Osteoblast (primary cell): ENCODE results near the gene OR4N2. TPM values are rescaled to one million over a fixed set of nuclear protein-coding genes. Genes with fewer than 3 reads are reported as not detected.
"Not testable (repeated sequence)": the region's sequence is repeated elsewhere in the genome, so short reads cannot be mapped to it uniquely, and the experiment has no call there.

Experiments used
- DNase-seq: peaks from one replicate; pipeline ENCODE4 v3.0.0; 2011; ENCODE audit warnings: low spot score, mixed read lengths; ENCODE audit not compliant: insufficient read length; ENCODE audit errors: missing footprints
- H2AFZ ChIP-seq: 2 replicates; pipeline ENCODE4 v1.6.0; 2011; ENCODE audit warnings: mild to moderate bottlenecking, low read length
- H3K27ac ChIP-seq: 2 replicates; pipeline ENCODE4 v1.5.1; 2011; ENCODE audit warnings: mild to moderate bottlenecking, low read depth, low read length, moderate library complexity
- H3K27me3 ChIP-seq: 2 replicates; pipeline ENCODE4 v1.6.0; 2012; ENCODE audit warnings: mild to moderate bottlenecking, control low read depth, inconsistent platforms, low read length, moderate library complexity; ENCODE audit not compliant: insufficient read depth
- H3K36me3 ChIP-seq: 2 replicates; pipeline ENCODE4 v1.5.1; 2011; ENCODE audit warnings: mild to moderate bottlenecking, low read length, control low read depth, moderate library complexity; ENCODE audit not compliant: insufficient read depth
- H3K4me1 ChIP-seq: 2 replicates; pipeline ENCODE4 v1.5.1; 2011; ENCODE audit warnings: mild to moderate bottlenecking, low read length, control low read depth, moderate library complexity; ENCODE audit not compliant: insufficient read depth
- H3K4me2 ChIP-seq: 2 replicates; pipeline ENCODE4 v1.6.0; 2011; ENCODE audit warnings: mild to moderate bottlenecking, low read length; ENCODE audit not compliant: insufficient read depth
- H3K4me3 ChIP-seq: fragments of 200-600 bp; sonication (generic); 3 replicates; pipeline ENCODE4 v1.5.1; 2012; ENCODE audit warnings: mild to moderate bottlenecking, low read length, inconsistent platforms; ENCODE audit not compliant: insufficient read depth
- H3K79me2 ChIP-seq: 2 replicates; pipeline ENCODE4 v1.6.0; 2012; ENCODE audit warnings: mild to moderate bottlenecking, low read length, control low read depth, inconsistent platforms; ENCODE audit not compliant: insufficient read depth
- H3K9me3 ChIP-seq: 2 replicates; pipeline ENCODE4 v1.5.1; 2011; ENCODE audit warnings: low read depth, low read length, control low read depth
- H4K20me1 ChIP-seq: 2 replicates; pipeline ENCODE4 v1.6.0; 2012; ENCODE audit warnings: mild to moderate bottlenecking, low read length, control low read depth; ENCODE audit not compliant: insufficient read depth
- total RNA-seq: library from RNA; depleted of rRNA; stranded (reverse); fragments of >200 nt; gene quantifications from 2 replicates; pipeline ENCODE4 v1.2.3, GENCODE V29; 2012
- TF ChIP-seq, protein P1 (sequence below): IDR thresholded peaks from 2 replicates; pipeline ENCODE4 v1.5.1; 2011; ENCODE audit warnings: mild to moderate bottlenecking, low read depth, low read length, moderate library complexity; ENCODE audit errors: extremely low read depth

Gene OR4N2
- total RNA-seq, 1 donor: under 0.01 TPM

DNA sequence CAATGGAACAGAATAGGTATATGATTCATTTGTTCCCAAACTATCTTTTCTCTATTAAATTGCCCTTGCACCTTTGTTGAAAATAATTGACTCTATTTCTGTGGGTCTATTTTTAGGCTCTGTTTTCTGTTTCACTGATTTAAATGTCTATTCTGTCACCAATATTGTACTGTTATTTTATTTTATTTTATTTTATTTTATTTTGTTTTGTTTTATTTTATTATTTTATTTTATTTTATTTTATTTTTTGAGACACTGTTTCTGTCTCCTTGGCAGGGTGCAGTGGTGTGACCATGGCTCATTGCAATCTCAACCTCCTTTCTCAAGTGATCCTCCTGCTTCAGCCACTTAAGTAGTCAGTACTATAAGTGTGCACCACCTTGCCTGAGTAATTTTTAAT lies 34.9 kb downstream of the OR4N2 start:
- no peaks in the 10 kb centered on the region for H3K79me2 ChIP-seq
- peaks cover 5% of the 10 kb centered on the region for H3K9me3 ChIP-seq
- no peaks in the 10 kb centered on the region for H3K27me3 ChIP-seq
- no peak overlapping the region for H3K4me3 ChIP-seq
- no peak for DNase-seq
- TF ChIP-seq, protein P1, sequence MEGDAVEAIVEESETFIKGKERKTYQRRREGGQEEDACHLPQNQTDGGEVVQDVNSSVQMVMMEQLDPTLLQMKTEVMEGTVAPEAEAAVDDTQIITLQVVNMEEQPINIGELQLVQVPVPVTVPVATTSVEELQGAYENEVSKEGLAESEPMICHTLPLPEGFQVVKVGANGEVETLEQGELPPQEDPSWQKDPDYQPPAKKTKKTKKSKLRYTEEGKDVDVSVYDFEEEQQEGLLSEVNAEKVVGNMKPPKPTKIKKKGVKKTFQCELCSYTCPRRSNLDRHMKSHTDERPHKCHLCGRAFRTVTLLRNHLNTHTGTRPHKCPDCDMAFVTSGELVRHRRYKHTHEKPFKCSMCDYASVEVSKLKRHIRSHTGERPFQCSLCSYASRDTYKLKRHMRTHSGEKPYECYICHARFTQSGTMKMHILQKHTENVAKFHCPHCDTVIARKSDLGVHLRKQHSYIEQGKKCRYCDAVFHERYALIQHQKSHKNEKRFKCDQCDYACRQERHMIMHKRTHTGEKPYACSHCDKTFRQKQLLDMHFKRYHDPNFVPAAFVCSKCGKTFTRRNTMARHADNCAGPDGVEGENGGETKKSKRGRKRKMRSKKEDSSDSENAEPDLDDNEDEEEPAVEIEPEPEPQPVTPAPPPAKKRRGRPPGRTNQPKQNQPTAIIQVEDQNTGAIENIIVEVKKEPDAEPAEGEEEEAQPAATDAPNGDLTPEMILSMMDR: no peak
- no peak overlapping the region for H2AFZ ChIP-seq
- no peaks in the 10 kb centered on the region for H4K20me1 ChIP-seq
- H3K4me1 ChIP-seq: no peaks in the 10 kb centered on the region
- no peak overlapping the region for H3K4me2 ChIP-seq
- no peak overlapping the region for H3K27ac ChIP-seq
- no peaks in the 10 kb centered on the region for H3K36me3 ChIP-seq

- Histone ChIP-seq H3K9me3 (no peaks in the 10 kb centered on the region), H3K27me3 (no peaks in the 10 kb centered on the region), H3K4me2 (no peak overlapping the region), H3K4me3 (no peak overlapping the region), H3K27ac (no peak overlapping the region), H4K20me1 (no peaks in the 10 kb centered on the region), H2AFZ (no peak overlapping the region), H3K36me3 (no peaks in the 10 kb centered on the region), H3K79me2 (no peaks in the 10 kb centered on the region), H3K4me1 (no peaks in the 10 kb centered on the region)
- no peak for DNase-seq
- TF ChIP-seq, protein P1: no peak
Measured at GRCh38 chr14:19851365-19851764, 47.8 kb downstream of the OR4N2 start.

DNA sequence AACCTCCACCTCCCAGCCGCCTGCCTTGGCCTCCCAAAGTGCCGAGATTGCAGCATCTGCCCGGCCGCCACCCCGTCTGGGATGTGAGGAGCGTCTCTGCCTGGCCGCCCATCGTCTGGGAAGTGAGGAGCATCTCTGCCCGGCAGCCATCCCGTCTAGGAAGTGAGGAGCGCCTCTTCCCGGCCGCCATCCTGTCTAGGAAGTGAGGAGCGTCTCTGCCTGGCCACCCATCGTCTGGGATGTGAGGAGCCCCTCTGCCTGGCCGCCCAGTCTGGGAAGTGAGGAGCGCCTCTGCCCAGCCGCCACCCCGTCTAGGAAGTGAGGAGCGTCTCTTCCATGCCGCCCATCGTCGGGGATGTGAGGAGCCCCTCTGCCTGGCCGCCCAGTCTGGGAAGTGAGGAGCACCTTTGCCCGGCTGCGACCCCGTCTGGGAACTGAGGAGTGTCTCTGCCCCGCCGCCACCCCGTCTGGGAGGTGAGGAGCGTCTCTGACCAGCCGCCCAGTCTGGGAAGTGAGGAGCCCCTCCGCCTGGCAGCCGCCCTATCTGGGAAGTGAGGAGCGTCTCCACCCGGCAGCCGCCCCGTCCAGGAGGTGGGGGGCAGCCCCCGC lies 62.6 kb downstream of the OR4N2 start:
- not testable (repeated sequence) for H3K4me3 ChIP-seq, DNase-seq, H3K9me3 ChIP-seq, H3K27me3 ChIP-seq, H3K79me2 ChIP-seq, H3K4me1 ChIP-seq, H4K20me1 ChIP-seq, H2AFZ ChIP-seq, H3K36me3 ChIP-seq, H3K27ac ChIP-seq, H3K4me2 ChIP-seq

GRCh38 chr14:19873178-19873577 lies 69.6 kb downstream of the OR4N2 start:
- no peak overlapping the region for H3K4me2 ChIP-seq
- no peaks in the 10 kb centered on the region for H3K79me2 ChIP-seq
- H4K20me1 ChIP-seq: no peaks in the 10 kb centered on the region
- TF ChIP-seq, protein P1: no peak
- H3K36me3 ChIP-seq: no peaks in the 10 kb centered on the region
- peaks cover 11% of the 10 kb centered on the region for H3K9me3 ChIP-seq
- no peaks in the 10 kb centered on the region for H3K4me1 ChIP-seq
- no peaks in the 10 kb centered on the region for H3K27me3 ChIP-seq
- no peak overlapping the region for H3K27ac ChIP-seq
- H3K4me3 ChIP-seq: no peak overlapping the region
- no peak for DNase-seq
- H2AFZ ChIP-seq: no peak overlapping the region
